Measurements from ENCODE around the gene NEU4. TPM values are rescaled to one million over a fixed set of nuclear protein-coding genes. Genes with fewer than 3 reads are reported as not detected.
"Not testable (repeated sequence)": the region's sequence is repeated elsewhere in the genome, so short reads cannot be mapped to it uniquely, and the experiment has no call there.

The NEU4 gene
- total and polyA plus RNA-seq, 3 experiments from 2014 or later: not detected

DNA sequence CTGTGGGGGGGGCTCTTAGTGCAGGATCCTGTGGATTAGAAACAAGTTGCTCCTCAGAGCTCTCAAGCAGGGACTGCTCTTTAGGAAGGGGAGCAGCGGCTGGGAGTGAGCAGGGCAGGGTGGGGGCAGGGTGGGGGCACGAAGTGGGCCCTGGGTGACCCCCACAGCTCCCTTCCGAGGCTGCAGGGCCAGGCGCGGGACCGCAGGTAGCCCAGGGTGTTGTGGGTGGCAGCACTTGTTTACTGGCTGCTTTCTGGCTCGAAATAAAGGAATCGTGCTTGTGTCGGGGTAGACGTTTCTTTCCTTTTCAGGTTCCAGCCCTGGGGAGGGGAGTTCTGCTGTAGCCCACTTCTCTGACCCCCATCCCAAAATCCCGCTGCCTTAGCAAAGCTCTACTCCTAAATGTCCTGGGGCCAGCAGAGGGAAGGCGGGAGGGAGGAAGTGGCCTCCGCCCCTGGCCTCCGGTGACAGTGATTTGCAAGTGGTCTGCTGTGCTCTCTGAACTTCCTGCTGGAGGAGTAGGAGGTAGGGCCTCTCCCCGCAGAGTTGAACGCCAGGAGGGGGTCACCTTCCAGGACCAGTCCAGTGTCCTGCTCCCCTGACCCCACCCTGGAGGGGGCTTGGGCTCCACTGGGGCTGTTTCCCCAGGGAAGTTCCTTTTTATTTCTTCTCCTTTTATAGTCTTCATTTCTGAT is 8.3 kb downstream of the NEU4 start:
- Mint-ChIP-seq H3K27me3 (peaks cover 0 to 3% of the 10 kb centered on the region in 2 donors), H3K9me3 (no peaks in the 10 kb centered on the region), H3K4me3 (peak overlapping the region in 4 of 7 donors; percentile 9 to 67 (median 59)), H3K4me1 (peaks cover 10 to 21% (median 12%) of the 10 kb centered on the region in 3 donors), H3K27ac (peak overlapping the region in 5 of 8 donors; percentile 64 to 88 (median 80)), H3K36me3 (no peaks in the 10 kb centered on the region)
- Histone ChIP-seq H3K4me3 (ENCODE audit: low read length) (no peak overlapping the region), H3K9me3 (ENCODE audit: low read length) (no peaks in the 10 kb centered on the region), H3K27ac (ENCODE audit: low read depth, low read length) (no peak overlapping the region), H3K27me3 (ENCODE audit: insufficient read depth, low read length, poor library complexity, severe bottlenecking) (no peaks in the 10 kb centered on the region), H3K36me3 (ENCODE audit: insufficient read depth, low read length) (no peaks in the 10 kb centered on the region), H3K4me1 (ENCODE audit: insufficient read depth, low read length) (peaks cover 5% of the 10 kb centered on the region)
- peak in 1 of 5 donors; percentile 48 for DNase-seq
- POLR2A ChIA-PET: interaction anchor here (0.6 kb wide), 1 partner anchor 22 kb away, joined by 3 read pairs; no protein-coding TSS in a partner anchor
- CTCF ChIA-PET: interaction anchor here (0.9 kb wide), 1 partner anchor 61 kb away, joined by 3 read pairs; no protein-coding TSS in a partner anchor

DNA sequence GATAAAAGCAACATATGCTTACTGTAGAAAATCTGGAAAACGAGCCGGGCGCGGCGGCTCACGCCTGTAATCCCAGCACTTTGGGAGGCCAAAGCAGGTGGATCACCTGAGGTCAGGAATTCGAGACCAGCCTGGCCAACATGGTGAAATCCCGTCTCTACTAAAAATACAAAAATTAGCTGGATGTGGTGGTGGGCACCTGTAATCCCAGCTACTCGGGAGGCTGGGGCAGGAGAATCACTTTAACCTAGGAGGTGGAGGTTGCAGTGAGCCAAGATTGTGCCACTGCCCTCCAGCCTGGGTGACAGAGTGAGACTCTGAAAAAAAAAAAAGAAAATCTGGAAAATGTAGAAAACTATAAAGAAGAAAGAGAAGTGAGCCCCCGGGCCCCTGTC is 8.8 kb downstream of the NEU4 start:
- H3K36me3 Mint-ChIP-seq; H3K27me3 Mint-ChIP-seq; H3K36me3 ChIP-seq (ENCODE audit: insufficient read depth, low read length); POLR2A ChIA-PET; H3K4me1 ChIP-seq (ENCODE audit: insufficient read depth, low read length); H3K4me3 ChIP-seq (ENCODE audit: low read length); H3K27ac ChIP-seq (ENCODE audit: low read depth, low read length); H3K9me3 ChIP-seq (ENCODE audit: low read length); H3K27me3 ChIP-seq (ENCODE audit: insufficient read depth, low read length, poor library complexity, severe bottlenecking); DNase-seq; H3K9me3 Mint-ChIP-seq: not testable (repeated sequence)
- peak overlapping the region in 4 of 8 donors; percentile 54 to 88 (median 76) for H3K27ac Mint-ChIP-seq
- peak overlapping the region in 3 of 7 donors; percentile 56 to 67 (median 62) for H3K4me3 Mint-ChIP-seq
- peaks cover 13 to 26% (median 17%) of the 10 kb centered on the region in 3 donors for H3K4me1 Mint-ChIP-seq
- CTCF ChIA-PET: interaction anchor here (0.9 kb wide), 1 partner anchor 61 kb away, joined by 3 read pairs; no protein-coding TSS in a partner anchor

- no peak overlapping the region for H3K27ac ChIP-seq (ENCODE audit: low read depth, low read length)
- no peaks in the 10 kb centered on the region for H3K36me3 ChIP-seq (ENCODE audit: insufficient read depth, low read length)
- Mint-ChIP-seq H3K9me3 (no peaks in the 10 kb centered on the region), H3K27ac (no peak overlapping the region), H3K36me3 (no peaks in the 10 kb centered on the region), H3K4me1 (peaks cover 13 to 28% (median 20%) of the 10 kb centered on the region in 3 donors), H3K4me3 (no peak overlapping the region), H3K27me3 (peaks cover 3 to 4% of the 10 kb centered on the region in 2 donors)
- CTCF ChIA-PET: no interaction called here
- POLR2A ChIA-PET: no interaction called here
- no peaks in the 10 kb centered on the region for H3K27me3 ChIP-seq (ENCODE audit: insufficient read depth, low read length, poor library complexity, severe bottlenecking)
- no peak overlapping the region for H3K4me3 ChIP-seq (ENCODE audit: low read length)
- no peaks in the 10 kb centered on the region for H3K9me3 ChIP-seq (ENCODE audit: low read length)
- no peak for DNase-seq
- peaks cover 5% of the 10 kb centered on the region for H3K4me1 ChIP-seq (ENCODE audit: insufficient read depth, low read length)
Measured at GRCh38 chr2:241818229-241818942, 9.4 kb downstream of the NEU4 start.

DNA sequence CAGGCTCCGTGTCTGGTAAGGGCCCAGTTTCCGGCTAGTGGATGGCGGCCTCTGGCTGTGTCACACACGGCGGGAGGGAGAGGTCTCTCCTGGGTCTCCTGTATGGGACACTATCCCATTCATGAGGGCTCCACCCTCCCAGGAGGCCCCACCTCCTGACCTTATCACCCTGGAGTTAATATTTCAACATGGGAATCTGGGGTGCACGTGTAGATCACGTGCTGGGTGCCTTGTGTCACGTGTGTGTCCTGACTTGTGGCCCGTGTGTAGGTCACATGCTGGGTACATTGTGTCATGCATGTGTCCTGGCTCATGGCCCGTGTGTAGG is 9.9 kb downstream of the NEU4 start:
- Histone ChIP-seq H3K27ac (ENCODE audit: low read depth, low read length) (no peak overlapping the region), H3K4me3 (ENCODE audit: low read length) (no peak overlapping the region), H3K27me3 (ENCODE audit: insufficient read depth, low read length, poor library complexity, severe bottlenecking) (no peaks in the 10 kb centered on the region), H3K36me3 (ENCODE audit: insufficient read depth, low read length) (no peaks in the 10 kb centered on the region), H3K9me3 (ENCODE audit: low read length) (no peaks in the 10 kb centered on the region), H3K4me1 (ENCODE audit: insufficient read depth, low read length) (peaks cover 5% of the 10 kb centered on the region)
- POLR2A ChIA-PET: no interaction called here
- Mint-ChIP-seq H3K9me3 (peaks cover 0 to 3% (median 0%) of the 10 kb centered on the region in 5 donors), H3K27ac (no peak overlapping the region), H3K27me3 (peaks cover 3 to 4% of the 10 kb centered on the region in 2 donors), H3K4me3 (no peak overlapping the region), H3K4me1 (peaks cover 13 to 29% (median 25%) of the 10 kb centered on the region in 3 donors), H3K36me3 (no peaks in the 10 kb centered on the region)
- DNase-seq: no peak
- CTCF ChIA-PET: no interaction called here

GRCh38 chr2:241819947-241820624 is 11.1 kb downstream of the NEU4 start:
- H3K27me3 Mint-ChIP-seq; DNase-seq; H3K27ac ChIP-seq (ENCODE audit: low read depth, low read length); H3K9me3 Mint-ChIP-seq; H3K4me3 ChIP-seq (ENCODE audit: low read length); POLR2A ChIA-PET; H3K36me3 Mint-ChIP-seq; H3K27me3 ChIP-seq (ENCODE audit: insufficient read depth, low read length, poor library complexity, severe bottlenecking); H3K36me3 ChIP-seq (ENCODE audit: insufficient read depth, low read length); H3K4me1 ChIP-seq (ENCODE audit: insufficient read depth, low read length); CTCF ChIA-PET; H3K4me3 Mint-ChIP-seq; H3K9me3 ChIP-seq (ENCODE audit: low read length): not testable (repeated sequence)
- Mint-ChIP-seq H3K4me1 (peaks cover 13 to 28% (median 25%) of the 10 kb centered on the region in 3 donors), H3K27ac (peak overlapping the region in 1 of 8 donors; percentile 70)

GRCh38 chr2:241820625-241821384 is 11.8 kb downstream of the NEU4 start:
- peaks cover 0 to 2% (median 0%) of the 10 kb centered on the region in 3 donors for H3K36me3 Mint-ChIP-seq
- no peaks in the 10 kb centered on the region for H3K36me3 ChIP-seq (ENCODE audit: insufficient read depth, low read length)
- no peak overlapping the region for H3K4me3 ChIP-seq (ENCODE audit: low read length)
- no peak overlapping the region for H3K27ac Mint-ChIP-seq
- H3K27ac ChIP-seq (ENCODE audit: low read depth, low read length): no peak overlapping the region
- peaks cover 5% of the 10 kb centered on the region for H3K4me1 ChIP-seq (ENCODE audit: insufficient read depth, low read length)
- H3K4me1 Mint-ChIP-seq: peaks cover 11 to 28% (median 25%) of the 10 kb centered on the region in 3 donors
- peaks cover 4 to 6% of the 10 kb centered on the region in 2 donors for H3K27me3 Mint-ChIP-seq
- H3K9me3 ChIP-seq (ENCODE audit: low read length): no peaks in the 10 kb centered on the region
- no peak for DNase-seq
- H3K4me3 Mint-ChIP-seq: no peak overlapping the region
- H3K9me3 Mint-ChIP-seq: peaks cover 0 to 4% (median 3%) of the 10 kb centered on the region in 5 donors
- H3K27me3 ChIP-seq (ENCODE audit: insufficient read depth, low read length, poor library complexity, severe bottlenecking): no peaks in the 10 kb centered on the region
- CTCF ChIA-PET: no interaction called here
- POLR2A ChIA-PET: no interaction called here

- H3K36me3 ChIP-seq (ENCODE audit: insufficient read depth, low read length): no peaks in the 10 kb centered on the region
- peaks cover 5% of the 10 kb centered on the region for H3K4me1 ChIP-seq (ENCODE audit: insufficient read depth, low read length)
- peaks cover 4 to 6% of the 10 kb centered on the region in 2 donors for H3K27me3 Mint-ChIP-seq
- H3K4me1 Mint-ChIP-seq: peaks cover 11 to 28% (median 25%) of the 10 kb centered on the region in 3 donors
- no peak for DNase-seq
- POLR2A ChIA-PET: interaction anchor here (0.5 kb wide), 1 partner anchor 23 kb away, joined by 4 read pairs; no protein-coding TSS in a partner anchor
- H3K4me3 ChIP-seq (ENCODE audit: low read length): no peak overlapping the region
- H3K27ac ChIP-seq (ENCODE audit: low read depth, low read length): no peak overlapping the region
- peaks cover 0 to 2% (median 0%) of the 10 kb centered on the region in 3 donors for H3K36me3 Mint-ChIP-seq
- peak overlapping the region in 1 of 7 donors; percentile 32 for H3K4me3 Mint-ChIP-seq
- H3K27ac Mint-ChIP-seq: peak overlapping the region in 2 of 8 donors; percentile 60 to 66
- CTCF ChIA-PET: no interaction called here
- peaks cover 0 to 10% (median 6%) of the 10 kb centered on the region in 5 donors for H3K9me3 Mint-ChIP-seq
- H3K9me3 ChIP-seq (ENCODE audit: low read length): no peaks in the 10 kb centered on the region
- H3K27me3 ChIP-seq (ENCODE audit: insufficient read depth, low read length, poor library complexity, severe bottlenecking): no peaks in the 10 kb centered on the region
Measured at GRCh38 chr2:241821460-241822263, 12.7 kb downstream of the NEU4 start.
